Colonic mucosa (tissue), 4 donors: ENCODE results near the gene TAF8. TPM values are rescaled to one million over a fixed set of nuclear protein-coding genes. Genes with fewer than 3 reads are reported as not detected.
A peak's percentile ranks its signal among the peaks of the same experiment; 100 is the strongest.

ENCODE experiments used
- DNase-seq: peaks from one replicate; pipeline ENCODE4 v3.0.0-alpha.2; 2020
- H3K27ac ChIP-seq: fragments of 200-600 bp; one replicate; pipeline ENCODE4 v1.8.0; 2021
- H3K27me3 ChIP-seq: fragments of 200-600 bp; one replicate; pipeline ENCODE4 v1.8.0; 2021
- H3K36me3 ChIP-seq: fragments of 200-600 bp; one replicate; pipeline ENCODE4 v1.8.0; 2021
- H3K4me1 ChIP-seq: fragments of 200-600 bp; one replicate; pipeline ENCODE4 v1.8.0; 2021; ENCODE audit warnings: mild to moderate bottlenecking
- H3K4me3 ChIP-seq: fragments of 200-600 bp; one replicate; pipeline ENCODE4 v1.8.0; 2021
- H3K9ac ChIP-seq, 2 donors: one replicate each; pipeline ENCODE4 v1.7.0; 2013; ENCODE audit warnings: control low read depth in 2 of 2, low read depth in 2 of 2, low read length in 2 of 2
- H3K9me3 ChIP-seq: fragments of 200-600 bp; one replicate; pipeline ENCODE4 v1.8.0; 2021
- intact Hi-C: fragments of 100-400 bp; cut with DNase I; formaldehyde crosslinking; loops from one replicate; pipeline ENCODE4 v1.14.1; 2022
- total RNA-seq, 2 donors: library from RNA; stranded (reverse); fragmentation: NEBNext Ultra II Directional in 1 of 2; extraction: Animal tissue kit (Norgen Biotek cat#: 25700) in 1 of 2; gene quantifications; one replicate each; pipeline ENCODE4 v1.2.1, GENCODE V29; 2021
- TF ChIP-seq, protein P1 (sequence below): fragments of 200-600 bp; IDR thresholded peaks from one replicate; pipeline ENCODE4 v1.8.0; 2022; ENCODE audit warnings: antibody characterized with exemption, mild to moderate bottlenecking
- donor health status: healthy.
- donor health status: DM: no; HTN: no; CAD: no.
- donor health status: DM: no; HTN: no; CAD: no.

TAF8 gene
- total RNA-seq, 2 donors from 2014 or later: 20.5 to 21.2 TPM

GRCh38 chr6:42090819-42091717 lies 40.7 kb downstream of the TAF8 start:
- Histone ChIP-seq H3K27ac (no peak overlapping the region), H3K9ac (no peak overlapping the region), H3K4me3 (no peak overlapping the region), H3K4me1 (no peaks in the 10 kb centered on the region), H3K9me3 (no peaks in the 10 kb centered on the region), H3K27me3 (no peaks in the 10 kb centered on the region), H3K36me3 (no peaks in the 10 kb centered on the region)
- no peak for DNase-seq
- intact Hi-C loops: no loop called here
- TF ChIP-seq, protein P1, sequence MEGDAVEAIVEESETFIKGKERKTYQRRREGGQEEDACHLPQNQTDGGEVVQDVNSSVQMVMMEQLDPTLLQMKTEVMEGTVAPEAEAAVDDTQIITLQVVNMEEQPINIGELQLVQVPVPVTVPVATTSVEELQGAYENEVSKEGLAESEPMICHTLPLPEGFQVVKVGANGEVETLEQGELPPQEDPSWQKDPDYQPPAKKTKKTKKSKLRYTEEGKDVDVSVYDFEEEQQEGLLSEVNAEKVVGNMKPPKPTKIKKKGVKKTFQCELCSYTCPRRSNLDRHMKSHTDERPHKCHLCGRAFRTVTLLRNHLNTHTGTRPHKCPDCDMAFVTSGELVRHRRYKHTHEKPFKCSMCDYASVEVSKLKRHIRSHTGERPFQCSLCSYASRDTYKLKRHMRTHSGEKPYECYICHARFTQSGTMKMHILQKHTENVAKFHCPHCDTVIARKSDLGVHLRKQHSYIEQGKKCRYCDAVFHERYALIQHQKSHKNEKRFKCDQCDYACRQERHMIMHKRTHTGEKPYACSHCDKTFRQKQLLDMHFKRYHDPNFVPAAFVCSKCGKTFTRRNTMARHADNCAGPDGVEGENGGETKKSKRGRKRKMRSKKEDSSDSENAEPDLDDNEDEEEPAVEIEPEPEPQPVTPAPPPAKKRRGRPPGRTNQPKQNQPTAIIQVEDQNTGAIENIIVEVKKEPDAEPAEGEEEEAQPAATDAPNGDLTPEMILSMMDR: no peak

GRCh38 chr6:42091718-42092023 lies 41.3 kb downstream of the TAF8 start:
- TF ChIP-seq, protein P1: no peak
- H3K4me1 ChIP-seq: no peaks in the 10 kb centered on the region

GRCh38 chr6:42093582-42094329 lies 43.4 kb downstream of the TAF8 start:
- Histone ChIP-seq H3K4me1 (no peaks in the 10 kb centered on the region), H3K27ac (no peak overlapping the region), H3K9me3 (no peaks in the 10 kb centered on the region), H3K27me3 (no peaks in the 10 kb centered on the region), H3K36me3 (no peaks in the 10 kb centered on the region), H3K9ac (peak overlapping the region in 1 of 2 donors; percentile 14), H3K4me3 (no peak overlapping the region)
- TF ChIP-seq, protein P1: no peak
- peak; percentile 45 for DNase-seq
- intact Hi-C loops: no loop called here

More at GRCh38 chr6:42091718-42092023, 41.3 kb downstream of the TAF8 start:
- Histone ChIP-seq H3K9ac (no peak overlapping the region), H3K27me3 (no peaks in the 10 kb centered on the region), H3K9me3 (no peaks in the 10 kb centered on the region), H3K27ac (no peak overlapping the region), H3K4me3 (no peak overlapping the region), H3K36me3 (no peaks in the 10 kb centered on the region)
- intact Hi-C loops: no loop called here
- no peak for DNase-seq

DNA sequence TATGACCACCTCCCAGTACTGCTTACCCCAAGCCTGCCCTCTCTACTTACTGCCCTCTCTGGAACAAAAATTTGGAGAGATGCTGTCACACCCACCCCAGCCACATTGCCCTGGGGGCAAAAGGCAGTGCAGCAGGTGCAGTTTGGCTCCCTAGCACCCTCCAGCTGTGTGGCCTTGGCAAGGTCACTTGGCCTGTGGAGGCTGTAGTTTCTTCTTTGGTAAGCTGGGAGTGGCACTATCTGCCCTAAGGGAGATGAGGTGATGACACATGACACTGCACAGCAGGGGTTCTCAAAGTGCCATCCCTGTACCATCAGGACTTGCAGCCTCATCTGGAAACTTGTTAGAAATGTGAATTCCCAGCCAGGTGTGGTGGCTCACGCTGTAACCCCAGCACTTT lies 44.8 kb downstream of the TAF8 start:
- Histone ChIP-seq H3K4me3 (no peak overlapping the region), H3K4me1 (peaks cover 12% of the 10 kb centered on the region), H3K27me3 (no peaks in the 10 kb centered on the region), H3K36me3 (no peaks in the 10 kb centered on the region), H3K27ac (no peak overlapping the region), H3K9ac (no peak overlapping the region), H3K9me3 (no peaks in the 10 kb centered on the region)
- no peak for DNase-seq
- intact Hi-C loops: loop anchor here (5.0 kb wide), 1 partner anchor 47 kb away; the partner anchor contains the start of gene C6orf132
- TF ChIP-seq, protein P1: no peak

DNA sequence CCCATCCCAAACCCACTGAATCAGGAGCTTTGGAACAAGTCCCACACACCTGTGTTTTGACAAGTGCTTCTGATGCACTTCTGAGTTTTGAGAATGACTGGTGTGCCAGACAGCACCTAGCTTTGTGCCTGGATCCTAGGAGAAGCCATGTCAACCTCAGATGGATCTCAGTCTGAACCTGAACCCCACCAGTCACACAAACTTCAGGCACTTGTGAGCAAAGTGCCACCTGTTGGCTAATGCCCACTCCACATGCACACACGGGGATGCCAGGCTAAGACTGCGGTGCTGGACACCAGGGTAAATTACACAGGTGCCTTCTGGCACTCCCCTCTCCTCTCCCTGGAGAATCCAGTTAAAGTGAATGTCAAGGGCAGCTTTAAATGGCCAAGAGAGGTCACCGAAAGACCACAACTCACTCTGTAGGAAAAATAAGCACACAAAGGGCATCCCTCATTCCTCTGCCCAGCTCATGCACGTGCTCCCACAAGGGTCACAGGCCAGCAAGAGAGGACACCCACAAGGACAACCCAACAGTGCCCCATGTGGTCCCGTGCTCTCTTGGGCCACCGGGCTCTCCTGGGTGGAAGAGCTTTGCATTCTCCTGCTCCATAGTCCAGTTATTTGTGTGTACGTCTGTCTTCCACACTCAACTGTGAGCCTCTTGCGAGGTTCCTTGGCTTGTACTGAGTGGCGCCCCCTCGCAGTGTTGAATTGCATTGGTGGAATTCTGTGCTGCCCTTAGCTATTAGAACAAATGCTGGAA lies 45.6 kb downstream of the TAF8 start:
- no peaks in the 10 kb centered on the region for H3K27me3 ChIP-seq
- TF ChIP-seq, protein P1: no peak
- no peaks in the 10 kb centered on the region for H3K9me3 ChIP-seq
- DNase-seq: no peak
- H3K36me3 ChIP-seq: no peaks in the 10 kb centered on the region
- no peak overlapping the region for H3K4me3 ChIP-seq
- H3K9ac ChIP-seq: no peak overlapping the region
- H3K4me1 ChIP-seq: peaks cover 12% of the 10 kb centered on the region
- intact Hi-C loops: loop anchor here (5.0 kb wide), 1 partner anchor 46 kb away; the partner anchor contains the start of gene C6orf132
- H3K27ac ChIP-seq: no peak overlapping the region
